Measurements from ENCODE around the gene SMIM11.

Gene SMIM11

DNA sequence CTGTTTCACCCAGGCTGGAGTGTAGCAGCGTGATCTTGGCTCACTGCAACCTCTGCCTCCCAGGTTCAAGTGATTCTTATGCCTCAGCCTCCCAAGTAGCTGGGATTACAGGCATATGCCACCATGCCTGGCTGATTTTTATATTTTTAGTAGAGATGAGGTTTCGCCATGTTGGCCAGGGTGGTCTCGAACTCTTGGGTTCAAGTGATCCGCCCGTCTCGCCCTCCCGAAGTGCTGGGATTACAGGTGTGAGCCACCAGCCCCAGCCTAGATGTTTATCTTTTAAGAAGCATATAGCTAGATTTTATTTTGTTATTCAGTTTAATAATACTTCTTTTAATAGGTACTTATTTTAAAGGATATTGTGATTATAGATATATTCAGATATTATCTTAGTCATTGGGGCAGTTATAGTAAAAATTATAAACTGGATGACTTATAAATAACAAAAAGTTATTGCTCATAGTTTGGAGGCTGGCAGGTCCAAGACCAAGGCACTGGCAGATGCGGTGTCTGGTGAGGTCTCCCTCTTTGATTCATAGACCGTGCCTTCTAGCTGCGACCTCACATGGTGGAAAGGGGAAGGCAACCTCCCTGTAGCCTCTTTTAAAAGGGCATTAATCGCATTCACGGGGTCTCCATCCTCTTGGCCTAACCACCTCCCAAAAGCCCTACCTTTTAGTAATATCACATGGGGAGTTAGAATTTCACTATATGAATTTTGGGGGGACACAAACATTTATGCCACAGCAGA, 14.6 kb upstream of the SMIM11 start:
- TF ChIP-seq, protein P1, sequence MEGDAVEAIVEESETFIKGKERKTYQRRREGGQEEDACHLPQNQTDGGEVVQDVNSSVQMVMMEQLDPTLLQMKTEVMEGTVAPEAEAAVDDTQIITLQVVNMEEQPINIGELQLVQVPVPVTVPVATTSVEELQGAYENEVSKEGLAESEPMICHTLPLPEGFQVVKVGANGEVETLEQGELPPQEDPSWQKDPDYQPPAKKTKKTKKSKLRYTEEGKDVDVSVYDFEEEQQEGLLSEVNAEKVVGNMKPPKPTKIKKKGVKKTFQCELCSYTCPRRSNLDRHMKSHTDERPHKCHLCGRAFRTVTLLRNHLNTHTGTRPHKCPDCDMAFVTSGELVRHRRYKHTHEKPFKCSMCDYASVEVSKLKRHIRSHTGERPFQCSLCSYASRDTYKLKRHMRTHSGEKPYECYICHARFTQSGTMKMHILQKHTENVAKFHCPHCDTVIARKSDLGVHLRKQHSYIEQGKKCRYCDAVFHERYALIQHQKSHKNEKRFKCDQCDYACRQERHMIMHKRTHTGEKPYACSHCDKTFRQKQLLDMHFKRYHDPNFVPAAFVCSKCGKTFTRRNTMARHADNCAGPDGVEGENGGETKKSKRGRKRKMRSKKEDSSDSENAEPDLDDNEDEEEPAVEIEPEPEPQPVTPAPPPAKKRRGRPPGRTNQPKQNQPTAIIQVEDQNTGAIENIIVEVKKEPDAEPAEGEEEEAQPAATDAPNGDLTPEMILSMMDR (conservative IDR thresholded peaks at IDR 0.05; ENCODE audit: control insufficient read depth, insufficient read depth, low read depth, low read length) = no peak
- H3K4me3 ChIP-seq (ENCODE audit: control insufficient read depth, low read depth, low read length) = no peak overlapping the region
- DNase-seq (ENCODE audit: low read depth) = no peak

DNA sequence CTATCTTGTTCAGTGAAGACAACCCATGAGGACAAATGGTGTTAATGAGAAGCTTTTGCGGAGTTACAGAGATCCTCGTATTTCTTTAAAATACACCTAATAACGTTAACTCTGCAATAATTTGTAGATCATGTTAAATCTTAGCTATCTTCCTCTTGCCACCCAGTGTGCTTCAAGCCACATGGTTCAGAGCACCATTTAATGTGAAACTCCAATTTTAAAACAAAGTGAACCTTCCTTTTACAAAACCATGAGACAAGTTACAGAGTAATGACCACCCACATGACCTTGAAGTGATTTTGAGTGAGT, 13.2 kb upstream of the SMIM11 start:
- DNase-seq (ENCODE audit: low read depth) = no peak
- TF ChIP-seq, protein P1 (conservative IDR thresholded peaks at IDR 0.05; ENCODE audit: control insufficient read depth, insufficient read depth, low read depth, low read length) = no peak
- no peak overlapping the region for H3K4me3 ChIP-seq (ENCODE audit: control insufficient read depth, low read depth, low read length)

DNA sequence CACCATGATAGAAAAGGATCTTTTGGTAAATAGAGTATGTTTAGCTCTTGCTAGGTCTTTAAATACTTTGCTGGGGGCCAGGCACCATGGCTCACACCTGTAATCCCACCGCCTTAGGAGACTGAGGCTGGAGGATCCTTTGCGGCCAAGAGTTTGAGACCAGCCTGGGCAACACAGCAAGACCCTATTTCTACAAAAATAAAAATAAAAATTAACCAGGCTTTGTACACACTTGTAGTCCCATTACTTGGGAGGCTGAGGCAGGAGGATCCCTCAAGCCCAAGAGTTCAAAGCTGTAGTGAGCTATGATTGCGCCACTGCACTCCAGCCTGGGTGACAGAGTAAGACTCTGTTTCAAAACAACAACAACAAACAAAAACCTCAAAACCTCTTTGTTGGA, 12.6 kb upstream of the SMIM11 start:
- no peak overlapping the region for H3K4me3 ChIP-seq (ENCODE audit: control insufficient read depth, low read depth, low read length)
- DNase-seq (ENCODE audit: low read depth) = no peak
- TF ChIP-seq, protein P1 (conservative IDR thresholded peaks at IDR 0.05; ENCODE audit: control insufficient read depth, insufficient read depth, low read depth, low read length) = no peak

GRCh38 chr21:34363733-34364132, 11.6 kb upstream of the SMIM11 start, which contains the start of gene KCNE2:
KCNE2 (plus strand) TSS chr21:34364006; CDS start chr21:34370479, 6,473 bp downstream.
- DNase-seq (ENCODE audit: low read depth) = no peak
- TF ChIP-seq, protein P1 (conservative IDR thresholded peaks at IDR 0.05; ENCODE audit: control insufficient read depth, insufficient read depth, low read depth, low read length) = no peak
- no peak within 1 kb of the TSS for H3K4me3 ChIP-seq (ENCODE audit: control insufficient read depth, low read depth, low read length)

GRCh38 chr21:34364921-34365320, 10.4 kb upstream of the SMIM11 start:
- TF ChIP-seq, protein P1 (conservative IDR thresholded peaks at IDR 0.05; ENCODE audit: control insufficient read depth, insufficient read depth, low read depth, low read length) = no peak
- no peak overlapping the region for H3K4me3 ChIP-seq (ENCODE audit: control insufficient read depth, low read depth, low read length)
- no peak for DNase-seq (ENCODE audit: low read depth)

DNA sequence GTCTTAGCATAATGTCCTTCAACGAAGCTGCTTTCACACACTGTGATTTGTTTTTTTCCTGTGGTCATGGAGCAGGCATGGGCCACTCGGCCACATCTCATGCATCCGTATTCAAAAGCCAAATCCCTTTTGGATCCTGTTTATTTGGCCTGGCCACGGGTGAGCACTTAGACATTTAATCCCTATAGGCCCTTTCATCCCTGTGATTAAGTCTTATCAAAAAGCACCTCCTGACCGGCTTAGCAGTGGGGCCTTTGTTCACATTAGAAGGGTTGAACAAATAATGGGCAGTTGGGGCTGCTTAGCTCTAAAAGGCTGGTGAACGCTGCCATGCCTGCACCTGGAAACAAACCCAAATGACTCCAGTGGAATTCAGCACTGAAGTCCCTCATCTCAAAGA, 9.5 kb upstream of the SMIM11 start:
- TF ChIP-seq, protein P1 (conservative IDR thresholded peaks at IDR 0.05; ENCODE audit: control insufficient read depth, insufficient read depth, low read depth, low read length) = no peak
- no peak for DNase-seq (ENCODE audit: low read depth)
- H3K4me3 ChIP-seq (ENCODE audit: control insufficient read depth, low read depth, low read length) = no peak overlapping the region
